CD4-positive, alpha-beta T cell treated with Interleukin-17A for 4 hours (primary cell): ENCODE data around the gene GSTM3.
"Not testable (repeated sequence)": the region's sequence is repeated elsewhere in the genome, so short reads cannot be mapped to it uniquely, and the experiment has no call there.

Source experiments
- DNase-seq: peaks from one replicate; pipeline ENCODE4 v3.0.0-alpha.2; 2020; ENCODE audit warnings: mixed read lengths

GSTM3 gene

DNA sequence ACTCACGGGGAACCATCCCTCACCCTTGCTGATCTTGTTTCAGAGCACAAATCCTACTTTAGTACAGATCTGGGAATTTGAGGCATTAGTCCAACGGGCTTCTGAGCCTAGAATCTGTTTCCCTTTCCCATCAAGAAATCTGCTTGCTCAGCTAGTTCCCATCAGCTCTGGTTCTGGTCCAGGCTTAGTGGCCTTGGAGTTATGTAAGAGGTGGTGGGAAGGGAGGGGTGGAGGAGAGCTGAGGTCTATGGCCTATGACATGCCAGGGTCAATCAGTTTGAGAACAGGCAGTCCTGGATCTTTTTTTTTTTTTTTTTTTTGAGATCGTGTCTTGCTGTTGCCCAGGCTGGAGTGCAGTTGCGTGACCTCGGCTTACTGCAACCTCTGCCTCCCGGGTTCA is 49.1 kb downstream of the GSTM3 start:
- no peak for DNase-seq

DNA sequence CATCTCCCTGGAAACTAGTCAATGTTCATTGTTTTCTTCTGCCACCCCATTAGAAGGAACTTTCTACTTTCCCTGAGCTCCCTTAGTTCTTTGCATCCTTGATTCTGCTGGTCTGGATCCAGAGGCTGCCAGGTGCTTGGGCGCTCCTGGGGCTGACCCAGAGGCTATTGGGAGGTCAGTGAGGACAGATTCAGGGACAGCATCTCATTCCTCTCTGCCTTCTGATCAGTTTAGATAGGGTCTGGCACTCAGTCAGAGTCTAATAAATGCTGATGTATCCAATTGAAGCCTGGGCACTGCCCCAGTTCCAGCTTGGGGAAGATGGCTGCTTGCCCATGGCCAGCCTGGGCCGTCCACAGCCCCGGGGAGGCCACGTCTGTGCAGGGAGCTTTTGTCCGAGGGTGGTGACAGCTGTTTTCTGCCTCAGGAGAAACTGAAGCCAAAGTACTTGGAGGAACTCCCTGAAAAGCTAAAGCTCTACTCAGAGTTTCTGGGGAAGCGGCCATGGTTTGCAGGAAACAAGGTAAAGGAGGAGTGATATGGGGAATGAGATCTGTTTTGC is 50.9 kb downstream of the GSTM3 start:
- DNase-seq = no peak

DNA sequence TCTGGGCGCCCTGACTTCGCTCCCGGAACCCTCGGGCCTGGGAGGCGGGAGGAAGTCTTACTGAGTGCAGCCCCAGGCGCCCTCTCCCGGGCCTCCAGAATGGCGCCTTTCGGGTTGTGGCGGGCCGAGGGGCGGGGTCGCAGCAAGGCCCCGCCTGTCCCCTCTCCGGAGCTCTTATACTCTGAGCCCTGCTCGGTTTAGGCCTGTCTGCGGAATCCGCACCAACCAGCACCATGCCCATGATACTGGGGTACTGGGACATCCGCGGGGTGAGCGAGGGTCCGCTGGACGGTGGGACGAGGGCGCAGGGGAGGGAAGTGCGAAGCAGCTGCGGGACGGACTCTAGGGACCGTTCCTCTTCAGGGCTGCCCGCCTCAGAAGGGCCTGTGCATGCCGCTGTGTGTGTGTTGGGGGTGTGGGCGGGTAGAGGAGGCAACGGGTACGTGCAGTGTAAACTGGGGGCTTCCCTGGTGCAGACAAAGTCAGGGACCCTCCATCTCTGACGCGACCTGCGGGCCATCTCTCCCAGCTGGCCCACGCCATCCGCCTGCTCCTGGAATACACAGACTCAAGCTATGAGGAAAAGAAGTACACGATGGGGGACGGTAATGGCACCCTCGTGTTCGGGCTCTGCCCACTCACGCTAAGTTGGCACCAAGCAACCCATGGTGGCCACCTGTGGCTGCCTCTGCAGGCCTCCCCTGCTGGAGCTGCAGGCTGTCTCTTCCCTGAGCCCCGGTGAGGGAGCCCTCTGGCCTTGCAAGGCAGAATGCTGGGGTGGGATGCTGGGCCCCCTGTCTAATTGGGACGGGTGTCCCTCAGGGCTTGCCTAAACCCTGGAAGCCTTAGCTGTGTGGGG is 53.0 kb downstream of the GSTM3 start, which contains the start of gene GSTM1:
Gene GSTM1, plus strand, starts transcription at position 177 of the 859 bp plus-strand sequence. Its CDS starts 57 bp downstream, at position 234.
- DNase-seq = no peak

DNA sequence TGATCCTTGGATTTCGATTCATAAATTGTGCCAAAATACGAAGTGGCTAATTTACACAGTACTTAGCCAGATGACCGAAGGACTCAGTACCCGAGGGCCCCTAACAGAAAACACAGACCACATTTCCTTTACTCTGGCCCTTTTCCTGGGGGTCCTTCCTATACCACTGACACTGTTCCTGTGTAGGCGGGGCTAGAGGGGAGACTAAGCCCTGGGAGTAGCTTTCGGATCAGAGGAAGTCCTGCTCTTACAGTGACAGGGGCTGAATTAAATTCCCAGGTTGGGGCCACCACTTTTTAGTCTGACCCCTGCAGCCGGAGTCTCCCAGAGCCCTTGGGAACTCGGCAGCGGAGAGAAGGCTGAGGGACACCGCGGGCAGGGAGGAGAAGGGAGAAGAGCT is 53.7 kb downstream of the GSTM3 start:
- DNase-seq = not testable (repeated sequence)

DNA sequence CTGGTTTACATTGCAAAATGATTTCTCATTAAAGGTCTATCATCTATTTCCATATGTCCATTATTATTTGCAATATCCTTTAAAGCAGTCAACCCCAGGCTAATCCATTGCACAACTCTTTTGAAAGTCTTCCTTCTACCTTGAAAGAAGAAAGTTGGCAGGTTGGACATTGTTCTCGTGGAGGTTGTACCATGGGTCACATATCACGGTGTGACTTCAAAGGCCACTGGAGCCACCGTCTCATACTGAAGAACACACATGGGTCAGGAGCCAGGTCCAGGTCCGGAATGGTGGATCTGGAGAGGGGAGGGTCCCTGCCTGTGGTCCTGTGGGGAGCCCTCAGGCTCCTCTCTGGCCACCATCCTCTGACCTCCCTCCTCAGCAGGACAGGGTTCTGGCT is 54.9 kb downstream of the GSTM3 start:
- not testable (repeated sequence) for DNase-seq

DNA sequence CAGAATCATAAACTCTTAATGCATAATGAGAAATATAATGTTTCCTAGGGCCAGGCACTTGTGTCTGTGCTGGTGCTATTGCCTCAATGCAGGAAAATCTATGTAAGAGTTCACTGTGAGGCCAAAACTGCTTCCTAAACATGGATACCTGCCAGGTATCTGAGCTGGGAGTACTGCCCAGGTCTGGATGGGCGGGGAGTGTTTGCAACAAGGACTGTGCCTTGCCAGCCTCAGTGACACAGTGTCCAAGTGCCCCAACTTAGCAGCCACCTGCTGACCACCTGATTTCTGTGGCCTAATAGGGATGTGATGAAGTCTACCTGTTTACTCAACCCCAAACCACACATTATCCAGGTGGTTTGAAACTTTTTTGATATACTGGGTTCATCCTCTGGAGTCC is 55.4 kb downstream of the GSTM3 start:
- DNase-seq = not testable (repeated sequence)

DNA sequence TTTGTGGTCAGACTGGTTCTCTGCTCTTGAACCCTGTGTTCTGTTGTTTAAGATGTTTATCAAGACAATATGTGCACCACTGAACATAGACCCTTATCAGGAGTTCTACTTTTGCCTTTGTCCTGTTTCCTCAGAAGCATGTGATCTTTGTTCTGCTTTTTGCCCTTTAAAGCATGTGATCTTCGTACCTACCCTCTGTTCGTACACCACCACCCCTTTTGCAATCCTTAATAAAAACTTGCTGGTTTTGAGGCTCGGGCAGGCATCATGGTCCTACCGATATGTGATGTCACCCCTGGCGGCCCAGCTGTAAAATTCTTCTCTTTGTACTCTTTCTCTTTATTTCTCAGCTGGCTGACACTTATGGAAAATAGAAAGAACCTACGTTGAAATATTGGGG is 56.1 kb downstream of the GSTM3 start:
- DNase-seq = not testable (repeated sequence)
